Measurements from ENCODE around the gene FHAD1. TPM values are rescaled to one million over a fixed set of nuclear protein-coding genes. Genes with fewer than 3 reads are reported as not detected.
A peak's percentile ranks its signal among the peaks of the same experiment; 100 is the strongest.

The FHAD1 gene
- total RNA-seq, 1 donor from 2014 or later, result not detected

GRCh38 chr1:15428815-15429435, 181.9 kb downstream of the FHAD1 start:
- no peak overlapping the region for H3K4me3 Mint-ChIP-seq (ENCODE audit: unreplicated experiment)
- peaks cover 2% of the 10 kb centered on the region for H3K36me3 Mint-ChIP-seq (ENCODE audit: low read depth)
- peaks cover 2% of the 10 kb centered on the region for H3K27me3 Mint-ChIP-seq (ENCODE audit: low read depth)
- no peak for TF ChIP-seq CTCF (IDR thresholded peaks at IDR 0.05)
- no peak overlapping the region for H3K27ac Mint-ChIP-seq (ENCODE audit: unreplicated experiment)
- no peak for DNase-seq (ENCODE audit: low spot score)
- peaks cover 8% of the 10 kb centered on the region for H3K4me1 Mint-ChIP-seq (ENCODE audit: low read depth)
- no peaks in the 10 kb centered on the region for H3K9me3 Mint-ChIP-seq (ENCODE audit: low read depth)

GRCh38 chr1:15429701-15430149, 182.7 kb downstream of the FHAD1 start:
- DNase-seq (ENCODE audit: low spot score), result no peak
- Mint-ChIP-seq H3K27me3 (ENCODE audit: low read depth) (no peaks in the 10 kb centered on the region), H3K4me1 (ENCODE audit: low read depth) (peaks cover 8% of the 10 kb centered on the region), H3K27ac (ENCODE audit: unreplicated experiment) (no peak overlapping the region), H3K4me3 (ENCODE audit: unreplicated experiment) (no peak overlapping the region), H3K9me3 (ENCODE audit: low read depth) (no peaks in the 10 kb centered on the region), H3K36me3 (ENCODE audit: low read depth) (peaks cover 2% of the 10 kb centered on the region)
- TF ChIP-seq CTCF (IDR thresholded peaks at IDR 0.05), result no peak

- Mint-ChIP-seq H3K4me1 (ENCODE audit: low read depth) (peaks cover 8% of the 10 kb centered on the region), H3K27ac (ENCODE audit: unreplicated experiment) (no peak overlapping the region), H3K27me3 (ENCODE audit: low read depth) (no peaks in the 10 kb centered on the region), H3K36me3 (ENCODE audit: low read depth) (peaks cover 2% of the 10 kb centered on the region), H3K4me3 (ENCODE audit: unreplicated experiment) (no peak overlapping the region), H3K9me3 (ENCODE audit: low read depth) (no peaks in the 10 kb centered on the region)
- peak; percentile 80 for DNase-seq (ENCODE audit: low spot score)
- TF ChIP-seq CTCF (IDR thresholded peaks at IDR 0.05), result peak; percentile 98
Measured at GRCh38 chr1:15430787-15431570, 184.0 kb downstream of the FHAD1 start.

- no peak for DNase-seq (ENCODE audit: low spot score)
- TF ChIP-seq CTCF (IDR thresholded peaks at IDR 0.05), result no peak
- H3K27me3 Mint-ChIP-seq (ENCODE audit: low read depth), result no peaks in the 10 kb centered on the region
- H3K9me3 Mint-ChIP-seq (ENCODE audit: low read depth), result no peaks in the 10 kb centered on the region
- no peak overlapping the region for H3K4me3 Mint-ChIP-seq (ENCODE audit: unreplicated experiment)
- H3K36me3 Mint-ChIP-seq (ENCODE audit: low read depth), result peaks cover 2% of the 10 kb centered on the region
- H3K4me1 Mint-ChIP-seq (ENCODE audit: low read depth), result peaks cover 2% of the 10 kb centered on the region
- H3K27ac Mint-ChIP-seq (ENCODE audit: unreplicated experiment), result no peak overlapping the region
Measured at GRCh38 chr1:15431571-15431948, 184.5 kb downstream of the FHAD1 start.

- H3K27me3 Mint-ChIP-seq (ENCODE audit: low read depth), result no peaks in the 10 kb centered on the region
- DNase-seq (ENCODE audit: low spot score), result peak; percentile 61
- no peaks in the 10 kb centered on the region for H3K4me1 Mint-ChIP-seq (ENCODE audit: low read depth)
- H3K36me3 Mint-ChIP-seq (ENCODE audit: low read depth), result peaks cover 2% of the 10 kb centered on the region
- H3K9me3 Mint-ChIP-seq (ENCODE audit: low read depth), result no peaks in the 10 kb centered on the region
- no peak for TF ChIP-seq CTCF (IDR thresholded peaks at IDR 0.05)
- no peak overlapping the region for H3K27ac Mint-ChIP-seq (ENCODE audit: unreplicated experiment)
- no peak overlapping the region for H3K4me3 Mint-ChIP-seq (ENCODE audit: unreplicated experiment)
Measured at GRCh38 chr1:15432324-15432723, 185.3 kb downstream of the FHAD1 start.
